ENCODE measurements around the gene FCHSD1. TPM values are rescaled to one million over a fixed set of nuclear protein-coding genes. Genes with fewer than 3 reads are reported as not detected.

Gene FCHSD1
- total and polyA plus RNA-seq, 12 donors: 1.2 to 6.8 (median 2.8) TPM

- Histone ChIP-seq H3K4me3 (no peak overlapping the region), H3K27ac (no peak overlapping the region), H3K9me3 (no peaks in the 10 kb centered on the region), H3K36me3 (peaks cover 0 to 95% (median 7%) of the 10 kb centered on the region in 9 donors), H3K4me1 (no peaks in the 10 kb centered on the region), H3K27me3 (no peaks in the 10 kb centered on the region)
- TF ChIP-seq CTCF (IDR thresholded peaks at IDR 0.05): no peak
- 79 to 87% methylated on average over 8 of the region's 8 CpGs for WGBS, 2 donors
- ATAC-seq (no peak), DNase-seq (no peak)
- intact Hi-C loops (cut with DNase I): no loop called here
Measured at GRCh38 chr5:141657937-141658545, 6.8 kb upstream of the FCHSD1 start.

GRCh38 chr5:141657404-141657803 lies 6.2 kb upstream of the FCHSD1 start:
- Histone ChIP-seq H3K4me1 (no peaks in the 10 kb centered on the region), H3K9me3 (no peaks in the 10 kb centered on the region), H3K4me3 (no peak overlapping the region), H3K27ac (no peak overlapping the region), H3K36me3 (peaks cover 0 to 90% (median 7%) of the 10 kb centered on the region in 9 donors), H3K27me3 (no peaks in the 10 kb centered on the region)
- intact Hi-C loops (cut with DNase I): no loop called here
- 92 to 95% methylated on average over 1 of the region's 1 CpG for WGBS, 2 donors
- no peak for ATAC-seq
- TF ChIP-seq CTCF (IDR thresholded peaks at IDR 0.05): no peak
- DNase-seq: no peak

GRCh38 chr5:141656396-141656795 lies 5.2 kb upstream of the FCHSD1 start:
- intact Hi-C loops (cut with DNase I): no loop called here
- ATAC-seq (no peak), DNase-seq (no peak)
- peaks cover 0 to 80% (median 7%) of the 10 kb centered on the region in 9 donors for H3K36me3 ChIP-seq
- H3K4me3 ChIP-seq: no peak overlapping the region
- H3K27ac ChIP-seq: no peak overlapping the region
- no peaks in the 10 kb centered on the region for H3K9me3 ChIP-seq
- no peaks in the 10 kb centered on the region for H3K27me3 ChIP-seq
- TF ChIP-seq CTCF (IDR thresholded peaks at IDR 0.05): no peak
- 91 to 96% methylated on average over 9 of the region's 9 CpGs for WGBS, 2 donors
- H3K4me1 ChIP-seq: peaks cover 0 to 7% (median 3%) of the 10 kb centered on the region in 9 donors

- intact Hi-C loops (cut with DNase I): no loop called here
- DNase-seq: no peak
- TF ChIP-seq CTCF (IDR thresholded peaks at IDR 0.05): no peak
- peaks cover 0 to 66% (median 7%) of the 10 kb centered on the region in 9 donors for H3K36me3 ChIP-seq
- ATAC-seq: no peak
- H3K27me3 ChIP-seq: no peaks in the 10 kb centered on the region
- 89% methylated on average over 7 of the region's 7 CpGs for WGBS, 2 donors
- H3K4me3 ChIP-seq: no peak overlapping the region
- no peaks in the 10 kb centered on the region for H3K9me3 ChIP-seq
- H3K27ac ChIP-seq: no peak overlapping the region
- H3K4me1 ChIP-seq: peaks cover 0 to 17% (median 3%) of the 10 kb centered on the region in 9 donors
Measured at GRCh38 chr5:141655020-141655419, 3.8 kb upstream of the FCHSD1 start.

All from heart right ventricle (tissue), 16 donors.